ENCODE data around the gene PKD2L1.

GRCh38 chr10:100359030-100359432 is 29.0 kb upstream of the PKD2L1 start:
- TF ChIP-seq CTCF (IDR thresholded peaks at IDR 0.05; ENCODE audit: insufficient read depth, low read depth, low read length) (no peak), EZH2 (IDR thresholded peaks at IDR 0.05; ENCODE audit: insufficient read depth, low read length) (no peak)

Measured in astrocyte (in vitro differentiated cells and primary cell).